Right renal pelvis (tissue), 4 donors: Measurements from ENCODE around the gene UROS. TPM values are rescaled to one million over a fixed set of nuclear protein-coding genes. Genes with fewer than 3 reads are reported as not detected.

Experiments used
- DNase-seq, 4 donors: peaks; one replicate each; pipeline ENCODE4 v3.0.0-alpha.2; 2013; ENCODE audit warnings: low read depth in 4 of 4, low spot score in 3 of 4, missing footprints in 1 of 4
- polyA plus RNA-seq, 4 donors: library from polyadenylated mRNA; unstranded; fragments of 120-200 nt; gene quantifications; one replicate each; pipeline ENCODE4 v1.2.1, GENCODE V29; 2013; ENCODE audit not compliant: insufficient read length in 4 of 4

UROS gene
- polyA plus RNA-seq, 4 donors: 51.6 to 61.9 (median 58.3) TPM

- no peak for DNase-seq
Observed at GRCh38 chr10:125795128-125795527, 27.9 kb downstream of the UROS start.

- DNase-seq: no peak
Observed at GRCh38 chr10:125792342-125793300, 30.4 kb downstream of the UROS start.

- DNase-seq: no peak
Observed at GRCh38 chr10:125788156-125789034, 34.7 kb downstream of the UROS start.

- DNase-seq: no peak
Observed at GRCh38 chr10:125785791-125786190, 37.3 kb downstream of the UROS start.

- no peak for DNase-seq
Observed at GRCh38 chr10:125783957-125784356, 39.1 kb downstream of the UROS start.

- no peak for DNase-seq
Observed at GRCh38 chr10:125783408-125783807, 39.6 kb downstream of the UROS start.

- DNase-seq: no peak
Observed at GRCh38 chr10:125782616-125783015, 40.4 kb downstream of the UROS start.

GRCh38 chr10:125782054-125782453 lies 41.0 kb downstream of the UROS start:
- no peak for DNase-seq

GRCh38 chr10:125781374-125781773 lies 41.7 kb downstream of the UROS start:
- DNase-seq: no peak

- DNase-seq: no peak
Observed at GRCh38 chr10:125779403-125780327, 43.4 kb downstream of the UROS start.

- no peak for DNase-seq
Observed at GRCh38 chr10:125778556-125778955, 44.5 kb downstream of the UROS start.

- DNase-seq: no peak
Observed at GRCh38 chr10:125777806-125778205, 45.3 kb downstream of the UROS start.

GRCh38 chr10:125775491-125776106 lies 47.5 kb downstream of the UROS start, which contains the start of gene MMP21:
TSS of gene MMP21 (minus strand) at chr10:125775821. CDS start at chr10:125775821, 0 bp downstream.
- no peak for DNase-seq

GRCh38 chr10:125774581-125775191 lies 48.4 kb downstream of the UROS start:
- no peak for DNase-seq

- no peak for DNase-seq
Observed at GRCh38 chr10:125773687-125774543, 49.1 kb downstream of the UROS start.

- DNase-seq: no peak
Observed at GRCh38 chr10:125772864-125773180, 50.2 kb downstream of the UROS start.

GRCh38 chr10:125772112-125772863 lies 50.8 kb downstream of the UROS start:
- no peak for DNase-seq

- DNase-seq: no peak
Observed at GRCh38 chr10:125770844-125771243, 52.2 kb downstream of the UROS start.
